ENCODE measurements around the gene ALDH3B2. TPM values are rescaled to one million over a fixed set of nuclear protein-coding genes. Genes with fewer than 3 reads are reported as not detected.
"Not testable (repeated sequence)": the region's sequence is repeated elsewhere in the genome, so short reads cannot be mapped to it uniquely, and the experiment has no call there.

ALDH3B2 gene, protein sequence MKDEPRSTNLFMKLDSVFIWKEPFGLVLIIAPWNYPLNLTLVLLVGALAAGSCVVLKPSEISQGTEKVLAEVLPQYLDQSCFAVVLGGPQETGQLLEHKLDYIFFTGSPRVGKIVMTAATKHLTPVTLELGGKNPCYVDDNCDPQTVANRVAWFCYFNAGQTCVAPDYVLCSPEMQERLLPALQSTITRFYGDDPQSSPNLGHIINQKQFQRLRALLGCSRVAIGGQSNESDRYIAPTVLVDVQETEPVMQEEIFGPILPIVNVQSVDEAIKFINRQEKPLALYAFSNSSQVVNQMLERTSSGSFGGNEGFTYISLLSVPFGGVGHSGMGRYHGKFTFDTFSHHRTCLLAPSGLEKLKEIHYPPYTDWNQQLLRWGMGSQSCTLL
- 100 to 1,000 TPM in 3 of 4 donors, 10 to 100 TPM in 1; 62.6 to 181 (median 120) TPM for total RNA-seq

DNA sequence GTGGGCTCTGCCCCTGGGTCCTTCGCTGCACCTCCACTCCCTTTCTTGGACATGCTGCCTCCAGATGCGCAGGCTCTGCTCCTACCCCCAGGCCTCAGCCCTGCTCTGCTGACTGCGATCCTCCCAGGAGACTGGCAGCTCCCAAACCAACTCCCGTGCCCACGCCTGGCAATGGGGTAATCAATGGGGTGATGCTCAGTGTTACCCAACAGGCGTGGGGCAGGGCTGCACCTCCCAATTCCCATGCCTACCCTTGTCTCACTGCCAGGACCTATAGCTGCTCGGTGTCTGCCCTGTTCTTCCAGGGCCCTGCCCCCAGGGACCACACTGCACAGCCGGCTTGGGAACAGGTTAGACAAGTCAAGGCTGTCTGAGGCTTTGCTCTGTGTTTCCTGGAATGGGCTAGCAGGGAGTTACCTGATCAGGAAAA lies at the start of gene ALDH3B2:
ALDH3B2 (minus strand) TSS at position 182 of the 430 bp plus-strand sequence. CDS start 7,688 bp downstream, outside the sequence.
- Histone ChIP-seq H3K36me3 (no peaks in the 10 kb centered on the region), H3K4me1 (peaks cover 8 to 51% (median 9%) of the 10 kb centered on the region in 3 donors), H3K4me3 (peak within 1 kb of the TSS; percentile 44 to 59 (median 55)), H3K27me3 (peaks cover 0 to 27% (median 0%) of the 10 kb centered on the region in 4 donors), H3K9me3 (no peaks in the 10 kb centered on the region), H3K27ac (peak within 1 kb of the TSS; percentile 79 to 89 (median 82))
- no peak for DNase-seq
- WGBS, 2 donors, result 40 to 72% methylated on average over 5 to 6 of the region's 8 CpGs
- TF ChIP-seq, protein P1, sequence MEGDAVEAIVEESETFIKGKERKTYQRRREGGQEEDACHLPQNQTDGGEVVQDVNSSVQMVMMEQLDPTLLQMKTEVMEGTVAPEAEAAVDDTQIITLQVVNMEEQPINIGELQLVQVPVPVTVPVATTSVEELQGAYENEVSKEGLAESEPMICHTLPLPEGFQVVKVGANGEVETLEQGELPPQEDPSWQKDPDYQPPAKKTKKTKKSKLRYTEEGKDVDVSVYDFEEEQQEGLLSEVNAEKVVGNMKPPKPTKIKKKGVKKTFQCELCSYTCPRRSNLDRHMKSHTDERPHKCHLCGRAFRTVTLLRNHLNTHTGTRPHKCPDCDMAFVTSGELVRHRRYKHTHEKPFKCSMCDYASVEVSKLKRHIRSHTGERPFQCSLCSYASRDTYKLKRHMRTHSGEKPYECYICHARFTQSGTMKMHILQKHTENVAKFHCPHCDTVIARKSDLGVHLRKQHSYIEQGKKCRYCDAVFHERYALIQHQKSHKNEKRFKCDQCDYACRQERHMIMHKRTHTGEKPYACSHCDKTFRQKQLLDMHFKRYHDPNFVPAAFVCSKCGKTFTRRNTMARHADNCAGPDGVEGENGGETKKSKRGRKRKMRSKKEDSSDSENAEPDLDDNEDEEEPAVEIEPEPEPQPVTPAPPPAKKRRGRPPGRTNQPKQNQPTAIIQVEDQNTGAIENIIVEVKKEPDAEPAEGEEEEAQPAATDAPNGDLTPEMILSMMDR (IDR thresholded peaks at IDR 0.05), result peak in 3 of 6 experiments; percentile 10 to 18 (median 16)
- TF ChIP-seq POLR2A (IDR thresholded peaks at IDR 0.05), result peak in 3 of 4 donors; percentile 52 to 77 (median 60)
- intact Hi-C loops (cut with DNase I), result no loop called here

DNA sequence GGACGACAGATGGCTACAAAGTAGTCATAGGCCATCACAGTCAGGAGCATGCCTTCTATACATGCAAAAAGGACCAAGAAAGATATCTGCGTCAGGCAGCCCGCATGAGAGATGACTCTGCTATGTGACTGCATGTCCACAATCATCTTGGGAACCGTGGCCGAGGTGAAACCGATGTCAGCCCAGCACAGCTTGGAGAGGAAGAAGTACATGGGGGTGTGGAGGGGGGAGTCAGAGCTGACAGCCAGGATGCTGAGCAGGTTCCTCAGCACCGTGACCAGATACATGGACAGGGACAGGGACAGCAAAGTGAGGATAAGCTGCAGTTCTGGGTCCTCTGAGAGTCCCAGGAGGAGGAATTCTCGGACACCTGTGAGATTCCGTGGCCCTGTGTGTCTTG lies 48.6 kb upstream of the ALDH3B2 start:
- intact Hi-C loops (cut with DNase I); H3K4me3 ChIP-seq; H3K36me3 ChIP-seq; DNase-seq; H3K9me3 ChIP-seq; H3K27me3 ChIP-seq; H3K27ac ChIP-seq: not testable (repeated sequence)
- peaks cover 0 to 15% (median 0%) of the 10 kb centered on the region in 3 donors for H3K4me1 ChIP-seq
- 78 to 80% methylated on average over 9 of the region's 9 CpGs for WGBS, 2 donors

DNA sequence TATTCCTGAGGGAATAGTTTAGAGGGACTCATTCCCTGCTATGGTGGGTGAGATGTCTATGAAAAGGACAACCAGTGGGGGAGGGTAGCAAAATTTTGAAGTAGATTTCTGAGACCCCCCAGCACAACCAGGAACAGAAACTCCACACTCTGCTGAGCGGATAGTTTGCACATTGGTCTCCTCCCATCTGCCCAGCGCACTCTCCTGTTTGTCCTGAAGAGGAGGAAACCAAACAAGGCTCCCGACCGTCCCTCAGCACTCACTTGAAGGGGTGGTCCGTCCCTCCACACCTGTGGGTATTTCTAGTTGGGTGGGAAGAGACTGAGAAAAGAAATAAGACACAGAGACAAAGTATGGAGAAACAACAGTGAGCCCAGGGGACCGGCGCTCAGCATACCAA lies 41.8 kb upstream of the ALDH3B2 start:
- H3K9me3 ChIP-seq; H3K4me3 ChIP-seq; intact Hi-C loops (cut with DNase I); H3K4me1 ChIP-seq; H3K36me3 ChIP-seq; H3K27ac ChIP-seq; DNase-seq: not testable (repeated sequence)
- 55 to 63% methylated on average over 5 to 7 of the region's 7 CpGs for WGBS, 2 donors
- peaks cover 0 to 17% (median 0%) of the 10 kb centered on the region in 4 donors for H3K27me3 ChIP-seq

DNA sequence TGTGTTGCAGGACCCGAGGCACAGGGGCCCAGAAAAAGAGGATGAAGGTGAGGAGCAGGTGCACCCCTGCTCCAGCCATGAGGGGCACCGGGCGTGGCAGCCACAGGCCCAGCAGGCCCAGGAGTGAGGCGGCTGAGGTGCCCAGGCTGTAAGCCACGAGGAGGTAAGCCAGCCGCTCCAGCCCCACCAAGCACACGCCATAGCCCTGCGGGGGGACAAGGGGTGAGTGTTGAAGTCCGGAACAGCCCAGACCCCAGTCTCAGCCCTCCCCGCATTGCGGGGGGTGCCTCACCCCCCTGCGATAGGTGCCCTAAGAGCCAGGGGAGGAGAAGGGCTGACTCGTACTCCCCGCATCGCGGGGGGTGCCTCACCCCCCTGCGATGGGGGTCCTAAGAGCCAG lies 41.4 kb upstream of the ALDH3B2 start:
- peaks cover 0 to 19% (median 0%) of the 10 kb centered on the region in 4 donors for H3K27me3 ChIP-seq
- no CpG with 5 or more reads among the region's 17 CpGs for WGBS, 2 donors
- H3K36me3 ChIP-seq; intact Hi-C loops (cut with DNase I); H3K4me3 ChIP-seq; H3K4me1 ChIP-seq; H3K27ac ChIP-seq; DNase-seq; H3K9me3 ChIP-seq: not testable (repeated sequence)

DNA sequence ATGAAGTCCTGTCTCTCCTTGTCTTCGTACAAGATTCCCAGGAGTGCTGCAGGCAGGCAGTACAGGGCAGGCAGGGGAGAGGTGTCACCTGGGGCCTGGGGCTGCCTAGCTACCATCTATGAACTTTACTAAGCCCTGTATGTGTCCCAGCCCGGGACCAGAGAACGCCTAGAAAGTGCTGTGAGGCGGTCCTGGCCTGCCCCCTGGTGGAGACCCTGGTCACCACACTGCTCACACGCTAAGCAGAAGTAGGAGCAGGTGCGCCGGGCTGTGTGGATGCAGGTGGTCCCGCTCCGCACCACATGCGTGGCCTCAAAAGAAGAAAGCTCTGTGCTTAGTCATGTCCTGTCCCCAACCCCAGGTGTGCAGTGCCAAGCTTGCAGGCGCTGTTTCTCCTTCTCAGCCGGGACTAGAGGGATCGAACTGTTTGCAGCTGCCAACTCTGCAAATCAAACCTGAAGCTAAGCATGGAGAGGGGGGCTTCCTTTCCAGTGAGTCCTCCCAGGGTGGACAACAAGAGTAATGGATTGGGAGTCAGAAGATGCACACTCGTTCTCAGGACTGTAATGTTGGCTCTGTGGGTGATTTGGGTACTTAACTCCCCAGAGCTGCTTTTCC lies 39.6 kb upstream of the ALDH3B2 start:
- H3K27ac ChIP-seq; DNase-seq; H3K9me3 ChIP-seq; H3K36me3 ChIP-seq; intact Hi-C loops (cut with DNase I); H3K4me3 ChIP-seq: not testable (repeated sequence)
- 0% methylated on average over 1 of the region's 14 CpGs; no CpG with 5 or more reads in 1 of the 2 donors for WGBS, 2 donors
- Histone ChIP-seq H3K27me3 (peaks cover 0 to 25% (median 0%) of the 10 kb centered on the region in 4 donors), H3K4me1 (peaks cover 0 to 19% (median 0%) of the 10 kb centered on the region in 3 donors)
- TF ChIP-seq, protein P1 (IDR thresholded peaks at IDR 0.05), result peak in 5 of 6 experiments; percentile 33 to 69 (median 41)

DNA sequence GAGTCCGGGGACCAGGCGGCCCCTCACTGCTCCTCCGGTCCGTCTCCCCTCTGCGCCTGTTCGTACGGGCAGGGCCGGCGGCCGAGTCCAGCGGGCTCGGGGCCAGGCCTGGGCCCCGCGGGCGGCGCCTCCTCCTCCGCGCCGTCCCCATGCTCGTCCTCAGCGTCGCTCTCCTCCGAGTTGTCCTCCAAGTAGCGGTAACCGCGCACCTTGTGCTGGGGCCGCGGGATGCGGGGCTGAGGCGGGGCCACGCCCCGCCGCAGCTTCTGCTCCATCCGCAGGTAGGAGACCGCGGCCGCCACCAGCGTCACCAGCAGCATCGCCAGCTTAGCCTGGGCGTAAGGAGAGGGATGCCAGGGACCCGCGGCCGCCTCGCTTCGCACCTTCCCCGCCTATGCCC lies 37.3 kb upstream of the ALDH3B2 start:
- intact Hi-C loops (cut with DNase I); DNase-seq; H3K27ac ChIP-seq; H3K9me3 ChIP-seq; H3K36me3 ChIP-seq: not testable (repeated sequence)
- peaks cover 0 to 25% (median 0%) of the 10 kb centered on the region in 4 donors for H3K27me3 ChIP-seq
- H3K4me1 ChIP-seq, result peaks cover 0 to 19% (median 0%) of the 10 kb centered on the region in 3 donors
- H3K4me3 ChIP-seq, result peak overlapping the region in 2 of 4 donors; percentile 21 to 50
- no CpG with 5 or more reads among the region's 46 CpGs for WGBS, 2 donors

DNA sequence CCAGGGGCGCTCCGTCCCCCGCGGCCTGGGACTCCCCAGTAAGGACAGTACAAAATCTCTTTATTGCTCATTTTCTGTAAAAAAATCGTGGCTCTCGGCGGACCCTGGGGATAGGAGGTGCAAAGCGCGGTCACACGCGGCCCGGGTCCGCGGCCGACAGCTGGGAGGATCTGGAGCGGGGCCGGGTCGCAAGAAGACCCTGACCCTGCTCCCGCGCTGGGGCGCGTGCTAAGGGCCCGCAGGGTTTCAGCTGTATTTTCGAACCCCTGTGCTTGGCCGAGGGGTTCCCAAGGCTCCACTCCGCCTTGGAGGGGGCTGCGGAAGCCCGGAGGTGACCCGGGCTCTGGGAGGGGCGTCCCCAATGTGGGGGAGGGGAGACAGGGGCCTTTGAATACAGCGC lies 36.8 kb upstream of the ALDH3B2 start:
- intact Hi-C loops (cut with DNase I); H3K9me3 ChIP-seq; H3K27ac ChIP-seq; DNase-seq; H3K36me3 ChIP-seq: not testable (repeated sequence)
- Histone ChIP-seq H3K4me3 (peak overlapping the region in 3 of 4 donors; percentile 21 to 50 (median 25)), H3K4me1 (peaks cover 0 to 19% (median 0%) of the 10 kb centered on the region in 3 donors), H3K27me3 (peaks cover 0 to 25% (median 0%) of the 10 kb centered on the region in 4 donors)
- WGBS, 2 donors, result no CpG with 5 or more reads among the region's 31 CpGs

DNA sequence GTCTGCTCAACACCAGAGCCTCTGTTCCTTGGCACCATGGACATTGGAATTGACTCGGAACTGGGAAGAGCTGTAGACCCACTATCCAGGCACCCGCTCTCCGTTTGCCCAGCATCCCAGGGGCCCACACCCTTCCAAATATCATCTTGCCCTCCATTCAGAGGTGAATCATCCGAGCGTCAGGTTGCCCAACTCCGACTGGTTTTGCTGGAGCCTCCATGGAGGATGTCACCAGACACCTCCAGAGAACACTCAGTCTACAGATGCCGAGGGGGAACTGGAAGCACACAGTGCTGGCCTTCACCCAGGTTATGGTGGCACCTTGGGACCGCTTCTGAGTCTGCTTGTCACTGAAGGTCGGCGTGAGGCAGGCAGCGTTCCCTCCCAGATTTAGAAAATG lies 35.4 kb upstream of the ALDH3B2 start:
- H3K4me3 ChIP-seq; H3K36me3 ChIP-seq; H3K27ac ChIP-seq; intact Hi-C loops (cut with DNase I); DNase-seq; H3K9me3 ChIP-seq: not testable (repeated sequence)
- WGBS, 2 donors, result 90% methylated on average over 3 of the region's 11 CpGs; no CpG with 5 or more reads in 1 of the 2 donors
- H3K27me3 ChIP-seq, result peaks cover 0 to 23% (median 0%) of the 10 kb centered on the region in 4 donors
- H3K4me1 ChIP-seq, result peaks cover 0 to 19% (median 0%) of the 10 kb centered on the region in 3 donors
